Smooth muscle cell of bladder (primary cell): ENCODE results near the gene KRTAP10-11. TPM values are rescaled to one million over a fixed set of nuclear protein-coding genes. Genes with fewer than 3 reads are reported as not detected.

Source experiments
- total RNA-seq: library from RNA; depleted of rRNA; stranded (reverse); fragments of >200 nt; gene quantifications from 2 replicates; pipeline ENCODE4 v1.2.3, GENCODE V29; 2014

The KRTAP10-11 gene
- not detected in 2 replicates for total RNA-seq

GRCh38 chr21:44646366-44647221 lies at the start of gene KRTAP10-11:
Gene KRTAP10-11 (plus strand): TSS chr21:44646414. CDS start chr21:44646459, 45 bp downstream.

GRCh38 chr21:44600118-44600978 lies 45.9 kb upstream of the KRTAP10-11 start, which contains the start of gene KRTAP10-7:
Gene KRTAP10-7 (plus strand): TSS chr21:44600597. CDS start chr21:44600622, 25 bp downstream.

GRCh38 chr21:44612029-44612486 lies 34.2 kb upstream of the KRTAP10-11 start, which contains the start of gene KRTAP10-8:
Gene KRTAP10-8 (plus strand): TSS chr21:44612079. CDS start chr21:44612101, 22 bp downstream.

DNA sequence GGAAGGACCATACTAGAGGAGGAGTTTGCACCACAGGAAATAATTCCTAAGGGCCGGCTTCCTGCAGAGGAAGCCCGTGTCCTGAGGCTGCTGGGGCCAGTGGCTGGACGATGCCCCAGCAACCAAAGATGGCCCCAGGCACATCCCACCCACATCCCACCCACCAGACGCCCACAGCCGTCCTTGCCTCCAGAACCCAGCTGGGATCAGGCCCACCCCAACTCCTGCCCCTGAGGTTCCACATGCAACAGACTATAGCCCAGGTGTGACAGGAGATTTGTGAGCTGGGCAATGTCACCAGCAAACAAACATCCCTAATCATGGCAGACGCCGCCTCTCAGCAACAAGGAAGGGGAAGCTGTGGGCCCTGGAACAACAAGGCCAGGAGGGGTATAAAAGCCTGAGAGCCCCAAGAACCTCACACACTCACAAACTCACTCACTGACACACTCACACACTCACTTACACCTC lies 19.5 kb upstream of the KRTAP10-11 start, which contains the start of gene KRTAP10-9:
TSS of gene KRTAP10-9 (plus strand) at position 421 of the 471 bp plus-strand sequence. CDS start 79 bp downstream, outside the sequence.

GRCh38 chr21:44637018-44637850 lies 9.0 kb upstream of the KRTAP10-11 start, which contains the start of gene KRTAP10-10:
Gene KRTAP10-10 (plus strand): TSS chr21:44637356. CDS start chr21:44637418, 62 bp downstream.

GRCh38 chr21:44654576-44655175 lies 8.5 kb downstream of the KRTAP10-11 start, which contains the start of gene KRTAP12-4:
Gene KRTAP12-4 (minus strand): TSS chr21:44654659. CDS start chr21:44654614, 45 bp downstream.

GRCh38 chr21:44657635-44658540 lies 11.7 kb downstream of the KRTAP10-11 start, which contains the start of gene KRTAP12-3:
Gene KRTAP12-3 (plus strand): TSS chr21:44657932. CDS start chr21:44657980, 48 bp downstream.

GRCh38 chr21:44666401-44667320 lies 20.4 kb downstream of the KRTAP10-11 start, which contains the start of gene KRTAP12-2:
Gene KRTAP12-2 (minus strand): TSS chr21:44666927. CDS start chr21:44666886, 41 bp downstream.

GRCh38 chr21:44681861-44682579 lies 35.8 kb downstream of the KRTAP10-11 start, which contains the start of gene KRTAP12-1:
Gene KRTAP12-1 (minus strand): TSS chr21:44682163. CDS start chr21:44682123, 40 bp downstream.

Other genes with a start within 250 kb of the KRTAP10-11 start
- under 0.01 and 0.14 TPM in 2 replicates for gene LRRC3, start 190.9 kb upstream of the KRTAP10-11 start, total RNA-seq
- not detected in 2 replicates for gene KRTAP10-1, start 106.2 kb upstream of the KRTAP10-11 start, total RNA-seq
- gene KRTAP10-2, start 94.9 kb upstream of the KRTAP10-11 start, total RNA-seq, result not detected in 2 replicates
- gene KRTAP10-3, start 87.6 kb upstream of the KRTAP10-11 start, total RNA-seq, result not detected in 2 replicates
- gene KRTAP10-4, start 72.7 kb upstream of the KRTAP10-11 start, total RNA-seq, result not detected in 2 replicates
- not detected in 2 replicates for gene KRTAP10-5, start 65.8 kb upstream of the KRTAP10-11 start, total RNA-seq
- gene KRTAP10-6, start 53.9 kb upstream of the KRTAP10-11 start, total RNA-seq, result not detected in 2 replicates
- not detected in 2 replicates for gene KRTAP10-7, start 45.8 kb upstream of the KRTAP10-11 start, total RNA-seq
- gene KRTAP10-8, start 34.3 kb upstream of the KRTAP10-11 start, total RNA-seq, result not detected in 2 replicates
- not detected in 2 replicates for gene KRTAP10-9, start 19.3 kb upstream of the KRTAP10-11 start, total RNA-seq
- not detected in 2 replicates for gene KRTAP10-10, start 9.1 kb upstream of the KRTAP10-11 start, total RNA-seq
- gene KRTAP12-4, start 8.2 kb downstream of the KRTAP10-11 start, total RNA-seq, result not detected in 2 replicates
- not detected in 2 replicates for gene KRTAP12-3, start 11.5 kb downstream of the KRTAP10-11 start, total RNA-seq
- not detected in 2 replicates for gene KRTAP12-2, start 20.5 kb downstream of the KRTAP10-11 start, total RNA-seq
- gene KRTAP12-1, start 35.7 kb downstream of the KRTAP10-11 start, total RNA-seq, result not detected in 2 replicates
- gene KRTAP10-12, start 50.8 kb downstream of the KRTAP10-11 start, total RNA-seq, result not detected in 2 replicates
- gene TSPEAR, start 65.2 kb downstream of the KRTAP10-11 start, total RNA-seq, result not detected in 2 replicates
- gene UBE2G2, start 155.4 kb downstream of the KRTAP10-11 start, total RNA-seq, result 45.4 and 85.0 TPM in 2 replicates
- 64.4 and 67.0 TPM in 2 replicates for gene SUMO3, start 171.6 kb downstream of the KRTAP10-11 start, total RNA-seq
- 268 and 335 TPM in 2 replicates for gene PTTG1IP, start 227.3 kb downstream of the KRTAP10-11 start, total RNA-seq